Measurements from ENCODE around the gene APLP2. TPM values are rescaled to one million over a fixed set of nuclear protein-coding genes. Genes with fewer than 3 reads are reported as not detected.

APLP2 gene
- total and polyA plus RNA-seq, 2 of the 4 experiments (the other 2 are of a cell fraction): 127 to 235 TPM

DNA sequence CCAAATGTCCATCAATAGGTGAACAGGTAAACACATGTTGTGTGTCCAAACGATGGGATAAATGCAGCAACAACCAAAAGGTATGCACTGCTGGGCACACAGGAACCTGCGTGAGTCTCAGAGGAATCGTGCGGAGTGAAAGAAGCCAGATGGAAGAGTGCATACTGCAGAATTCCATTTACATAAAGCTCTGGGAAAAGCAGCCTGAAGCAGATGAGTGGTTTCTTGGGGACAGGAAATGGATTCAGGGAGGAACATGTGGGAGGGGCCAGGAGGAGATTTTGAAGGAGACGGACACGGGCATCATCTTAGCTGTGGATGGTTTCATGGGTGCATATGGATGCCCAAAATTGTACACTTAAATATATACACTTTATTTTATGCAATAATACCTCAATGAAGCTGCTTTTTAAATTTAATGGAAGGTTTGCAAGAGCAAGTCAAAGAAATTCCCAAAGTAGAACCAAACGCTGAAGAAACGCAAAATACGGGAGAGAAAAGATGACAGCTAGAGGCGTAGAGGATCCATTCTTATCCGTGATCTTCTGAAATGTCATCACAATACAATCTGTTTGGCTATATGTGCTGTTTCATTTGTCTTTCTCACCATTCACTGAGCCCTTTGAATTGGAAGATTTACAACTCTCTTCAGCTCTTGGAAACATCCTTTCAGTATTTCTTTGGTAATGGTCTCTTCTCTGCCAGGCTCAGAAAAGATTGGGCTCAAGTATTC, 114.3 kb downstream of the APLP2 start (continued):
- TF ChIP-seq MAZ (IDR thresholded peaks at IDR 0.05; ENCODE audit: borderline replicate concordance, low read depth, low read length): no peak
- TF ChIP-seq CHD1 (IDR thresholded peaks at IDR 0.05; ENCODE audit: low read depth, low read length): no peak
- TF ChIP-seq FOS (IDR thresholded peaks at IDR 0.05; ENCODE audit: low read depth, low read length): no peak

DNA sequence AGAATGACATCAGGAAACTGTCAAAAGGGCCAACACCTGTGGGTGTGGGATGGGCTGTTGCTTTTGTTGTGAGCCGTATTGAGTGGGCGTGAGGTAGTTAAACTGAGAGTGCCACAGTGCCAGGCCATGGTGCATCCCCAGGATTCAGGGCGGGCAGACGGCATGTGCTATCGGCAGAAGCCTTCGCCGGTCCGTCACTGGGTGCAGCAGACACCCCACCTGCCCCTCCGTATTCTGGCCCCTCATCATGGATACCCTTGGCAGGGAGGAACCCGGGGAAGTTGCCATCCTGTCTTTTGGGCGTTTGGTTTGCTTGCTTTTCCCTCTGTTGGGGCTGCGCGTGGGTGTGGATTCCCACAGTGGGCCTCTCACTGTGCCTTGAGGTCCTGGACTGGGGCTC, 117.4 kb downstream of the APLP2 start:
- Histone ChIP-seq H2AK5ac (ENCODE audit: low read depth, low read length) (no peak overlapping the region), H3K9me1 (ENCODE audit: insufficient read depth, low read length) (no peaks in the 10 kb centered on the region), H3K4me2 (ENCODE audit: low read depth, low read length) (no peak overlapping the region), H3K4me3 (ENCODE audit: insufficient read depth, low read depth, low read length) (no peak overlapping the region), H2BK5ac (ENCODE audit: low read depth, low read length, poor library complexity, severe bottlenecking) (no peak overlapping the region), H3K36me3 (ENCODE audit: control insufficient read depth, insufficient read depth, low read length) (no peaks in the 10 kb centered on the region), H2BK120ac (ENCODE audit: low read depth, low read length) (no peak overlapping the region), H2BK15ac (ENCODE audit: low read depth, low read length) (no peak overlapping the region), H3K4ac (ENCODE audit: low read depth, low read length) (no peak overlapping the region), H3K4me1 (ENCODE audit: control insufficient read depth, insufficient read depth, low read length) (peaks cover 2% of the 10 kb centered on the region; the same call in 1 of the 2 replicates), H3K27me3 (ENCODE audit: control insufficient read depth, insufficient read depth, low read length) (peaks cover 19% of the 10 kb centered on the region), H4K20me1 (ENCODE audit: insufficient read depth, low read length) (no peaks in the 10 kb centered on the region), H4K5ac (ENCODE audit: low read depth, low read length) (no peak overlapping the region), H3K9me3 (ENCODE audit: control insufficient read depth, insufficient read depth, low read length) (no peaks in the 10 kb centered on the region), H4K91ac (ENCODE audit: insufficient read depth, low read depth, low read length) (no peak overlapping the region), H3K27ac (ENCODE audit: insufficient read depth, low read length) (no peak overlapping the region), H3K56ac (ENCODE audit: extremely low read depth, insufficient read depth, low read length) (no peak overlapping the region), H3K18ac (ENCODE audit: low read depth, low read length) (no peak overlapping the region), H2AK9ac (replicated peaks; ENCODE audit: low read depth, low read length, poor library complexity) (no peak overlapping the region), H4K8ac (ENCODE audit: low read depth in 2 of 2, low read length in 2 of 2) (no peak overlapping the region), H2AFZ (replicated peaks; ENCODE audit: low read length, poor library complexity) (no peak overlapping the region), H3K14ac (replicated peaks; ENCODE audit: low read depth, low read length) (no peak overlapping the region), H2BK20ac (ENCODE audit: low read depth, low read length) (no peak overlapping the region), H3K9ac (ENCODE audit: low read depth, low read length) (no peak overlapping the region), H3K23ac (ENCODE audit: low read depth, low read length) (no peak overlapping the region), H3K79me1 (ENCODE audit: low read depth in 1 of 2, low read length in 2 of 2) (no peaks in the 10 kb centered on the region)
- ChIA-PET CTCF (no interaction called here), POLR2A (ENCODE audit: unreplicated experiment) (no interaction called here)
- DNase-seq (no peak), ATAC-seq (ENCODE audit: low read depth) (no peak)
- 82% methylated on average over 3 of the region's 13 CpGs; no CpG with 5 or more reads in 1 of the 2 experiments for WGBS, 2 experiments (ENCODE audit: extremely low coverage in 2 of 2, insufficient read length in 1 of 2)
- dilution Hi-C loops (cut with HindIII; ENCODE audit: low sequenced_read_pairs, unreplicated experiment): no loop called here
- TF ChIP-seq FOS (IDR thresholded peaks at IDR 0.05; ENCODE audit: low read depth, low read length) (no peak), MAZ (IDR thresholded peaks at IDR 0.05; ENCODE audit: borderline replicate concordance, low read depth, low read length) (no peak), MAFK (IDR thresholded peaks at IDR 0.05; ENCODE audit: low read depth, low read length) (no peak), MXI1 (IDR thresholded peaks at IDR 0.05; ENCODE audit: borderline replicate concordance, low read depth, low read length) (no peak)
- intact Hi-C loops (cut with micrococcal nuclease): no loop called here
- in situ Hi-C loops (cut with MboI; ENCODE audit: low sequenced_read_pairs): no loop called here
- no TSS peak for BruUV-seq (replicated peaks)
